Measurements from ENCODE around the gene DENND5B. TPM values are rescaled to one million over a fixed set of nuclear protein-coding genes. Genes with fewer than 3 reads are reported as not detected.
"Not testable (repeated sequence)": the region's sequence is repeated elsewhere in the genome, so short reads cannot be mapped to it uniquely, and the experiment has no call there.

DENND5B gene
- total RNA-seq, 1 donor from 2014 or later, result 6.1 TPM

DNA sequence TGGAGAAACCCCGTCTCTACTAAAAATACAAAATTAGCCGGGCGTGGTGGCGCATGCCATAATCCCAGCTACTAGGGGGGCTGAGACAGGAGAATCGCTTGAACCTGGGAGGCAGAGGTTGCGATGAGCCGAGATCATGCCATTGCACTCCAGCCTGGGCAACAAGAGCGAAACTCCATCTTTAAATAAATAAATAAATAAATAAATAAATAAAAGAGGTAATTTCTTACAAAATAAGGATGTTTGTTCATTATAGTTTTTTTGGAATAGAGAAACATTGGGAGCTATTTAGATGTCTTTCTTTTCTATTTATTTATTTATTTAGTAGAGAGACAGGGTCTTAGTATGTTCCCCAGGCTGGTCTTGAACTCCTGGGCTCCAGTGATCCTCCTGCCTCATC lies 213.7 kb downstream of the DENND5B start:
- not testable (repeated sequence) for DNase-seq (ENCODE audit: low spot score)

DNA sequence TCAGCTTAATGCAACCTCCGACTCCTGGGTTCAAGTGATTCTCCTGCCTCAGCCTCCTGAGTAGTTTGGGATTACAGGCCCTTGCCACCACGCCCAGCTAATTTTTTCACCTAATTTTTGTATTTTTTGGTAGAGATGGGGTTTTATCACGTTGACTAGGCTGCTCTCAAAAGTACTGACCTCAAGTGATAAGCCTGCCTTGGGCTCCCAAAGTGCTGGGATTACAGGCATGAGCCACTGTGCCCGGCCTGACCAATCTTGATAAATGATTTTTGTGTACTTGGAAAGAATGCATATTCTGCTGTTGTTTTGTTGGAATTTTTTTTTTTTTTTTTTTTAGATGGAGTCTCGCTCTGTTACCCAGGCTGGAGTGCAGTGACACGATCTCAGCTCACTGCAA lies 215.5 kb downstream of the DENND5B start:
- not testable (repeated sequence) for DNase-seq (ENCODE audit: low spot score)

DNA sequence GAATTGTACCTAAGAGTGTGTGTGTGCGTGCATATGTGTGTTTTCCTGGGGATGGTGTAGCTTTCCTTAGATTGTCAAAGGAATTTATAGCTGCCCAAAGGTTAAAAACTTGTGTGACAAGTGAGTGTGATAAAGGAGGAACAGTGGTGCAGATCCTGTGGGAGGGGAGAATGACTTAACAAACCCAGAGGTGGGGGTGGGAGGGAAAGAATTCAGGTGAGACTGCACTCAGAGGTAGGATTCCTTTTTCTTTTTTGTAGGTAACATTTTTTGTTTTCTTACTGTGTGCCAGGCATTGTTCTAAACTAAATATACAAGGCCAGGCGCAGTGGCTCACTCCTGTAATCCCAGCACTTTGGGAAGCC lies 219.7 kb downstream of the DENND5B start:
- DNase-seq (ENCODE audit: low spot score), result no peak

DNA sequence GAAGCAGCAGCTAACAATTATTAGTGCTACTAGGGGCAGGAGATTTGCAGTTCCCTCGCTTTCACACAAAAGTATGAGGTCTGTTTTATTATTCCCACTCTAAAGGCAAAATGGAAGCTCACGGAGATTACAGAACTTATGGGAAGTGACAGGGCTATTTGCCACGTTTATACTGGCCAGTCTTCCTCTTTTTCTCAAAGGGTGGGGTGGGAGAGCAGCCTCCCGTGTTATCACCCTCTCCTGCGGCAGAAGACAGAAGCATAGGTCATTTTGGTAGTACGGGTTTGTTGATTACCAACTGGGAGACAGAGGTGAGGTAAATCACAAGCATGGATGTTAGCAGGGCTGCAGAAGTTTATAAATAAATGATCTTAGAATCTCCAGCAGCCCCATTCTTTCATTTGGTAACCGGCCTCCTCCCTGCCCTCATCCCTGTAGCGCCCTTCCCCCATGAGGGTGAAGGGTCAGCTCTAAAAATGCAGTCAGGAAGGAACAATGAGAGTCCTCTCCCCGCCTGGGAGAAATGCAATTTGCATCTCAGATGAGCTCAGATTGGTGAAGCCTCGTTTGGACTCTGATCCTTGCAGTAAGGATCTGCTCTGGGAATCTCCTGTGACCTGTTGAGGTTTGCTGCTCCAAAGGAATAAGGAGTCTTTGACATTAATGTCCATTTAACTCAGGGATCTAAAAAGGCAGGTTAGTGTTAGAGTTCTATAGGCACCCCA lies 220.2 kb downstream of the DENND5B start:
- DNase-seq (ENCODE audit: low spot score), result no peak

DNA sequence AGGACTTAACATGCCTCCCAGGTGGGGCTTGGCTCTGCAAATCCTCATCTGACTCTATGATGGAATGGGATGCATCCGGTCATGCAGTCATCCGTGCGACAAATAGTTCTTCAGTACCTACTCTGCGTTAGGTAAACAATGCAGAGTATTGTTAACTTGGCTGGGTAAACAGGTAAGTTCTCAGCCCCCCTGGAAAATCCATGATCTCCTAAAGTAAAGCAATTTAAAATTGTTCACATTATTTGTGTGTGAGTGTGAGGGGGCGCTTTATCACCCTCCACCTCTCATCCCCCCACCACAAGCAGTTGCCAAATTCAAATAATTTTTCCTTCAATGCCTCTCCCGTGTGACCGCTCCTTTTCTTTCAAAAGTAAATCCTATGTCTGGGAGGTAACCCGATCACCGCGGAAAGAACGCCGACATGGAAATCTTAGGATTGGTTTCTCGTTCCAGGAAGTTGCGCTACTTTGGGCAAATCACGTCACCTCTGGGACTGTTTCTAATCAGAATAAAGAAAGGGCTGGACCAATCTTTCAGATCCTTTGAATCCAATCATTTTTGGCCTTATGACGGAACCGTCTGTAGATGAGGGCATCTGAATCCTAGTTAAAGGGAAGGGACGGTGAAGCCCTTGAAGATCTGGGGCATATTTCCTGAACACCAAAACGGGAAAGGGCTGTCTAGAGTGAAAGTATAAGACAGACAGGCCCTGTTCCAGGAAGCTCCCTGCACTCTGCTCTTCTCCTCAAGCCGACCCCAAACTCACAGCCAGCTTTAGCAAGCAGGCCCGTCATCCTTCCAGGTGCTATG lies 221.0 kb downstream of the DENND5B start:
- no peak for DNase-seq (ENCODE audit: low spot score)

DNA sequence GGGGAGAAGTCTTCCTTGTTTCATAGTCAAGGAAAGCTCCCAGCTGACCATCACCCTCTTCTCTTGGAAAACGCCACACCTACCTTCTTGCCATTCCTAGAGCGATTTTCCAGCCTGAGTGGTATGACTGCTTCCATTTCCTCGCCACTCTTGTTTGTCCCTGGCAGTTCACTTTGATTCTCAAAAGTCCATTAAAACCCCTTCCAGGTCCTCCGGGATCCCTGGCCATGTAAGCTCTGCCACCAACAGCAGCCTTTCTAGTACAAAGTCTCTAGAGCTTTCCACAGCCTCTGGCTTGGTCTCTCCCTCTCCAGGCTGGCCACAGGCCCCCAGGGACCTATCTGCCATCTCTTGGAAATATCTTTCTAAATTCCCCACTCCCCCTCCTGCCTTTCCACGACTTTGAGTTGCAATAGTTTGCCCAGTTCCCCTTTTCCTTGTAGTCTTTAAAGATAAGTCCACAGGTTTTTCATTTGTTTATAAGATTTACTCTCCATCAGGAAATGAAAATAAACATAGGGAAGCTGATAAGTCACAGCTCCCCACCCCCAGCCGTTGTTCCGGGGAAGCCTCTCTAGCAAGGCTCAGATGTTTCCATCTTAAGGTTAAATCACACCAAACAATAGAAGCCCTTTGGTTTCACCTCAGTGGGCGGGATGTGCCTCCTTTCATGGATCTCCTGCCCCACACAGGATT lies 222.1 kb downstream of the DENND5B start:
- DNase-seq (ENCODE audit: low spot score), result no peak

DNA sequence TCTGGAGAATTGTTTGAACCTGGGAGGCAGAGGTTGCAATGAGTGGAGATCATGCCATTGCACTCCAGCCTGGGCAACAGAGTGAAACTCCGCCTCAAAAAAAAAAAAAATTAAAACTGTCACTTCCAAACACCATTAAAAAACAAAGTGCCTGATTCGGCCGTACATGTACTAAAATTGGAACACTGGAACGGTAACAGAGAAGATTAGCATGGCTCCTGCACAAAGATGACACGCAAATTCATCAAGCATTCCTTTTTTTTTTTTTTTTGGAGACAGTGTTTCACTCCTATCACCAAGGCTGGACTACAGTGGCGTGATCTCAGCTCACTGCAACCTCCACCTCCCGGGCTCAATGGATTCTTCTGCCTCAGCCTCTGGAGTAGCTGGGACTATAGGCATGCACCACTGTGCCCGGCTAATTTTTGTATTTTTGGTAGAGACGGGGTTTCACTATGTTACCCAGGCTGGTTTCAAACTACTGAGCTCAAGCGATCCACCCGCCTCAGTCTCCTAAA lies 224.8 kb downstream of the DENND5B start:
- DNase-seq (ENCODE audit: low spot score), result no peak

DNA sequence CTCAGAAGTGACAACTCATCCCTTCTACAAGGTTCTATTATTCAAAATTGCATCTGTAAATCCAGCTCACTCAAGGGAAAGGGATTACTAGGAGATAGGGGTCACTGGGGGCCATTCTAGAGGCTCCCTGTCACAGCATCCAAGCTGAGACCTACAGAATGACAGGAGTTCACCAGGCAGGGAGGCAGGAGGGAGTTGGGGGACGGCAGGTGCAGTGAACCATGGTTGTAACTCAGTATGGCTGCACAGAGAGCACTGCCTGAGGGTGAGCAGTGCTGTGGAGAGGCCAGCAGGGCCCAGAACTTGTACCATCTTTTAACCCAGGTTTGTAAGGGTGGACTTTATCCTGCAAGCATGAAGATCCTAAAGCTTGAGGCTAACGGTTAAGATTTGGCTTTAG lies 227.1 kb downstream of the DENND5B start:
- no peak for DNase-seq (ENCODE audit: low spot score)

DNA sequence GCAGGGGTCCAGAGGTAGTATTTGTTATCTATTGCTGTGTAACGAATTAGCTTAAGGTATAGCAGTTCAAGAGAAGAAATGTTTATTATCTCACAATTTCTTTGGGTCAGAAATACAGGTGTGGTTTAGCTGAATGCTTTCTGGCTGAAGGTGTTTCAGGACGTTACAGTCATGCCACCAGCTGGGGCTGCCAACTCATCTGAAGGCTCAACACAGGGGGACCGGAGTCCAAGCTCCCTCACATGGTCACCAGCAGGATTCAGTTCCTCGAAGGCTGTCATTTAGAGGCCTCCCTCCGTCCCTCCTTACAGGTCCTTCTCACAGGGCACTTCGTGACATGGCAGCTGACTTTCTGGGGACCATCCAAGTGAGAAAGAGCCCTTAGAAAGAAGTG lies 227.5 kb downstream of the DENND5B start:
- no peak for DNase-seq (ENCODE audit: low spot score)

DNA sequence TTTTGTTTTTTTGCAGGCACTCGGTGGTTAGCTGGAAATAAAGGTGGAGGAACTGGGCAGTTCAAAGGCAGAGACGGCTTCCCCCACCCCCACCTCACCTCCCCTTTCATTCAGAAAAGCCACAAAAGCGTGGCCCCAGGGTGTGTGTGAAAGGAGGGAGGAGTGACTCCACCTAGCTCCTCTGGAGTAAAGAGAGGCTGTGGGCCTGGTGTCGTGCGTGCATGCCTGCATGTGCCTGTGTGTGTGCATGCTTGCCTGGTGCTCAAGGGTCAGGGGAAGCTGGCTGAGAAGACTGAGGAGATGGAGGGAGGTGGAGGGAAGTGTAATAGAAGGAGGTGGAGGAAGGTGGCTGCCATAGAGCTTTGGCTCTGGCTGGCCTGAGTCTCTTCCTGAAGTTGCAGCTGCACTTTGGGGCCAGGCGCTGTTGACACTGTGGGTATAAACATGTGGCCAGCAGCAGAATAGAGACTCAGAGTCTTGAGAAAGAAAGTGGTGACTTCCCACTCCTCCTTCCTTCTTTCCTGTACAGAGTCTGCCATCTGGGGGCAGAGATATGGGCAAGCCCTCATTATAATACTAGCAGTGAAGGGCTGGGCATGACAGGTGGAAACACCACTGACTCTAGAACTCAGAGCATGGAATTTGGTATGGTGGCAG lies 228.0 kb downstream of the DENND5B start:
- peak; percentile 49 for DNase-seq (ENCODE audit: low spot score)

DNA sequence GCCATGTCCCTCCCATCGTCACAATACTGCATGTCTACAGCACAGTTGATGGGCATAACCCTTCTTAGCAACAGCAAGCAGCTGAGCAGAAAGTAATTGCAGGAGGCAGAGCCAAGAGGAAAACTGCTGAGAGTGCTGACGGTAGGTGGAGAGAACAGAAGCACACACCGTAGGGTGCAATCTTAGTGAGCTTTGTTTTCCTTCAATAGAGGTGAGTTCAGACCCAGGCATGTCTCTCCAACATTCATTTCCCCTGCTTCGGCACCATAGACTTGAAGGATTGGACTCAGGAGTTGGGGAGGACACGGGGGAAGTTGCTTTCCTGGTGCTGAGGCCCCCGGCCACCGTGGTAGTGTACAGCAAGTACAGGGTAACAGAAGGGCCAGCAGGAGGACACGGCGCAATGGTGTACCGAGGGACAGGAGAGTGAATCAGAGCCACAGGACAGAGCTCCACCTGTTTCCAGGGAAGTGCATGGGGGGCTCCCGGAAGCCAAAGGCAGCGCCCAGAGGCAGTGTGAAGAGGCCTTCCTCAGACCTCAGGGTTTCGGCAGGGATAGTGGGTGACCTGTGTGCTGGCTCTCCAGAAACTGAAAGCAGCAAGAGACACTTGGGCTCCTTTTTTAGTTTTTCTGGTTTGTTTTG lies 228.7 kb downstream of the DENND5B start:
- no peak for DNase-seq (ENCODE audit: low spot score)

DNA sequence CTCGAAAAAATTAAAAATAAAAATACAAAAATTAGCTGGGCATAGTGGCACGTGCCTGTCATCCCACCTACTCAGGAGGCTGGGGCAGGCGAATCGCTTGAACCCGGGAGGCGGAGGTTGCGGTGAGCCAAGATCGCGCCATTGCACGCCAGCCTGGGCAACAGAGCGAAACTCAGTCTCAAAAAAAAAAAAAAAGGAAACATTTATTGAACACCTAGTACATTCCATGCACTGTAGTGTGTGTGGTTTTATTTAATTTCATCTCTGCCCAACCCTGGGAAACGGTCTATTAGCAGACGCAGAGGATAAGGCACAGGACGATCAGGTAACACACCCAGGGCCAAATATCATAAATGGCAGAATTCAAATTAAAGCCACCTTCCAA lies 229.2 kb downstream of the DENND5B start:
- DNase-seq (ENCODE audit: low spot score), result no peak

DNA sequence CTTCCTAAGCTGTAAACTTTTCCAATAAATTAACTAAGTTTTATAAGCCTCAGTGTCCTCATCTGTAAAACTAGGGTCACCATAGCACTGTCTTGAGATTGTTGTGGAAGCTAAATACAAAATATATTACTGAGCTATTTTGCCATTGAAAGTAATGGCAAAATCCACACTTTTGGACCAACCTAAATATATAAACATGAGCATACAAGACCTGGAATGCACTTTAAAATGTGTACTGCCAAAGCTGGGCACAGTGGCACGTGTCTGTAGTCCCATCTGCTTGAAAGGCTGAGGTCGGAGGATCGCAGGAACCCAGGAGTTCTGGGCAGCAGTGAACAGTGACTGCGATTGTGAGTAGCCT lies 235.2 kb downstream of the DENND5B start:
- DNase-seq (ENCODE audit: low spot score), result no peak

DNA sequence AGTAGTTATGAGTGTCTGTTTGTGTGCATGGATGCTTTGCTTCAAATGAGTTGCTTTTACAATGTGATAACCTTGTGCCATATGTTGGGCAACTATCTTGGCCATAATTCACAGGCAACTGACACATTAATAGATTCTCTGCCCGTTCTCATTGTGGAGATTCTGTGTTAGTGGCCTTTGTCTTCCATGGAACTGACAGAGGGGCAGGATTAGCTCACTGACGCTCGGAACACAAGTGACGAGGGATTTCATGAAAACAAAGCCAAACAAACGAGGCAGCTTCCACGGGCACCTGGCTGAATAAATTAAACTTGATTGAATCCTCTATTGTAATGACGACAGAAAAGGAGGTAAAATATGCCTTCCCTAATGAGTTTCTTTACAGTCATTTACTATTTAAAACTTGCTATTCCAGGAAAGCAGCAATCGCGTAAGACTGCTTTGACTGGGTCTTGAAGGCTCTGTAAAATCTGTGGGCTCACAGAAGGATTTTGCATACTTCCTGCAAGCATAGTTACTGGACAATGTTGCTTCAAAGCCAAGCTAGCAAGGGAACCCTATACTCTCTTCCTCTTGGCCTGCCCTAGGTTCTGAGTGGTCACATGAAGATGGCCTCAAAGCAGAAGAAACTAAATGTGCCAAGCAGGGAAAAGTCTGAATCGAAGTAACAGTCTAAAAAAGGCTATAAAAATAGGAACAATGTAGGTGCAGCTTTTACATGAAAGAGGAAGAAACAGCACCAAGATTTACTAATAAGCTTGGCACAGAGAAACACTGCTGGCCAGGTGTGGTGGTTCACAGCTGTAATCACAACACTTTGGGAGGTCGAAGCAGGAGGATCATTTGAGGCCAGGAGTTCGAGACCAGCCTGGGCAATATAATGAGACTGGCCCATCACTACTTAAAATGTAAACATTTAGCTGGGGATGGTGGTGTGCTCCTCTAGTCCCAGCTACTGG lies 236.9 kb downstream of the DENND5B start:
- no peak for DNase-seq (ENCODE audit: low spot score)

DNA sequence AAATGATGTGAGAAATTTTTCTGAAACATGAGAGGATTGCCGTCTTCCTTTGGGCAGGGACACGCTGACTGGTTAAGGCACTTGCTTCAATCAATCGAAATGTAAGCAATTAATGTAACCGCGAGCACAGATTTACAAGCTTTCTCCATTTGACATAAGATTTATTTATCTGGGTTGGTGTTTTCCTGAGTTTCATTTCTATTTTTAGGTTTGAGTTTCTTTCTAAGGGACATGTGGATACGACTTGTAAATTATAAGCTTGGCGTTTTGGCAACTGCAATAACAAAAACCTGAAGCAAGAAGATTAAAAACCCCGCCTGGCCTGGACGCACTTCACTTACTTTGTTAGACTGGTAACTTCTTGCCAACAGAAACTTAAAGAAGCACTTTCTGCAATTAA lies 244.7 kb downstream of the DENND5B start:
- no peak for DNase-seq (ENCODE audit: low spot score)

DNA sequence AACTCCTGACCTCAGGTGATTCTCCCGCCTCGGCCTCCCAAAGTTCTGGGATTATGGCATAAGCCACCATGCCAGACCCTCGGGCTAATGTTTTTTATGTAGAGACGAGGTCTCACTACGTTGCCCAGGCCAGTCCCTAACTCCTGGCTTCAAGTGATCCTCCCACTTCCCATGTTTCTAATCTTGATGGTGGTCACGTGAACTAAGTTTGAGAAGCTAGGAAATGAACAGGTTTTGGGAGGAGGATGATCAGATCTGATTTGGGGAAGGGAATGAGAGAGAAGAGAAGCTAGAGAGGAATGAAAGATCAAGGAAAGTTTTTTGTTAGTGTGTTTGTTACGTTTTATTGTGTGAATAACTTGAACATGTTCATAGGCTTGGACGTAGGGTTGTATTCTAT lies 247.8 kb downstream of the DENND5B start:
- DNase-seq (ENCODE audit: low spot score), result no peak

DNA sequence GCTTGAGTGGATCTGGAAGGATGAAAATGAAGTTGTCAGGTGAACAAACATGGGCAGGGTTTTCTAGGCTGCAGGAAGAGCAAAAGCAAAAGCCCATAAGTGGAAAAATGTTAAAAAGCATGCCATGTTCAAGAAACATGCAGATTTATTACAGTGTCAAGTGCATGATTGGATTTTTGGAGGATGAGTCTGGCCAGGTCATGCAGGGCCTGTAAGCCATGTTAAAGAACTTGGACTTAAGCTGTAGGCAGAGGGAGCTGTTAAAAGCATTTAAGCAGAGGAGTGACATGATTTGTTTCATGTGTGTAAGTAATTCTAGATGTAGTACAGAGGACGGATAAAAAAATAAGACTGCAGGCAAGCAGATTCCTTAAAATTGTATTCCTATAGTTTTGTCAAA lies 248.7 kb downstream of the DENND5B start:
- no peak for DNase-seq (ENCODE audit: low spot score)

DNA sequence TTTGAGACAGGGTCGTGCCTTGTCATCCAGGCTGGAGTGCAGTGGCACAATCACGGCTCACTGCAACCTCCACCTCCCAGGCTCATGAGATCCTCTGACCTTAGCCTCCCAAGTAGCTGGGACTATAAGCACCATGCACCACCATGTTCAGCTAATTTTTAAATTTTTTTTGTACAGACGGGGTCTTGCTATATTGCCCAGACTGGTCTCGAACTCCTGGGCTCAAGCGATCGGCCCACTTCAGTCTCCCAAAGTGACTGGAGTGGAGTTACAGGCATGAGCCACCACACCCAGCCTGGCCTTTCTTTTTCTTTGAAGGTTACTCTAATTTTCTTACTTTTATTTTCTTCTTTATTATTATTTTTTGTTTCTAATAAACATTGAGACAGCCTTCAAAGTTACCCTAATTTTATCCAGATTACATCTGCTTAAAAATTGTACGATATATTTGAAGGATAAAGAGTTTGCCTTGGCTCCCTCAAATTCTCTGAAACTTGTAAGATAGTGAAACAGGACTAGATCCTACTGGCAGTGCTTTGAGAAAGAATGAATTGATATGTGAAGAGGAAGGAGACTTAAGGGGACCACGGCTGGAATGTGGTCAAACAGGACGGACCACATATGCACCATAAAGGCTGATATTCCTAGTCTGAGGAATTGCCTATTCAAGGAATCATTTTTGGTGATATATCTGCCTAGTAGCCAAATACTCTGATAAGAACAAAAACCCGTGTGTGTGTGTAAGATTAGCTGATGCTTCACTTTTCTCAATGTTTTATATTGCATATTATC lies 250.9 kb downstream of the DENND5B start:
- no peak for DNase-seq (ENCODE audit: low spot score)

DNA sequence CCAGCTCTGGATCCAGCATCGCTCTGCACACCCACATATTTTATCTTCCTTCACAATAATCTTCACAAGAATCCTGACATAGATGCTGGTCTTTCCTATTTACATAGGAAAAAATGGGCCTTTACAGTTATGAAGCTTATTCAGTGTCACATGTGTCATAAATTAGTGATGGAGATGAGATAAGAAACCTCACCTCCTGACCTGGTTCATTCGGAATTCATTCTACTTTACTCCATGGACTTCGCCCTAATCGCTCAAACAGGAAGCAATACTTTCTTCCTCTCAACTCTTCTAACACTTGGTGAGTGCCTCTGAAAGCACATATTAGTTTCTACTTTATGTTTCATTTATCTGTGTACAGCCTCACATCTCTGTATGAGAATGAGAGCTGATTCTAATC lies 253.0 kb downstream of the DENND5B start:
- no peak for DNase-seq (ENCODE audit: low spot score)
